ENCODE data around the gene CEP85. TPM values are rescaled to one million over a fixed set of nuclear protein-coding genes. Genes with fewer than 3 reads are reported as not detected.

The CEP85 gene
- total RNA-seq, 2 experiments from 2014 or later = 47.1 to 55.2 TPM

DNA sequence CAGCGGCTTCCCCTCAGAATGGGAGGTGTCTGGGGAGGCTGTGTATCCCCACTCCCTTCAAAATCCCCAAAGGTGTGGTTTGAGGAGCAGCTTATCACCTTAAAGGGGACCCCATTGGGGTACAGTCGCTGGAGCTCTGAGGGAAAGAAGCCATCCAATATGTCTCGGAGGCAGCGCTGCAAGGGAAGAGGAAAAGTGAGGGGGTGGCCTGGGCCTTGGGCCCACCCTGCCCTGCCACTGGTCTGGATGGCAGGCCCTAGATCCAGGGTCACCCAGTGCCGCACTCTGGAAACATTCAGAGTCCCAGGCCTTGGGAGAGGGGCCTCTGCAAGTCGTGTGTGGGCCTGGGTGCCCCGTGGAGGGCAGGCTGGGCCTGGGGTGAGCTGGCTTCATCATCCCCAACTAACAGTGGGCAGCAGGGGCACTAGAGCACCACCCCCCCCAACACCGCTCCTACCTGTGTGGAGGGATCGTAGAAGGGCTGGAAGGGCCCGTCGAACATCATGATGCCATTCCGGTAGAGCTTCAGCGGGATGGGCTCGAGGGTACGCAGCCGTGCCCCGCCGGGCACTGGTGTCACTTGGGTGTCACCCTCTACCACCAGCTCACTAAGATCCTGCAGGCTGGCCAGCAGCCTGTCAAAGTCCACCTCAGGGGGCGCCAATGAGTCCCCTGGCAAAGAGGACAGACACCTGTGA lies 51.5 kb downstream of the CEP85 start:
- peak overlapping the region; percentile 98 for H3K27ac ChIP-seq (ENCODE audit: low read depth, low read length, poor library complexity, severe bottlenecking)
- H3K9me3 ChIP-seq (ENCODE audit: low read length) = no peaks in the 10 kb centered on the region
- peaks cover 67% of the 10 kb centered on the region for H3K4me1 ChIP-seq (ENCODE audit: insufficient read depth, low read length, poor library complexity, severe bottlenecking)
- H3K79me2 ChIP-seq (ENCODE audit: insufficient read depth, low read depth, low read length) = no peaks in the 10 kb centered on the region
- no peaks in the 10 kb centered on the region for H4K20me1 ChIP-seq (ENCODE audit: insufficient read depth, low read length)
- TF ChIP-seq, protein P1, sequence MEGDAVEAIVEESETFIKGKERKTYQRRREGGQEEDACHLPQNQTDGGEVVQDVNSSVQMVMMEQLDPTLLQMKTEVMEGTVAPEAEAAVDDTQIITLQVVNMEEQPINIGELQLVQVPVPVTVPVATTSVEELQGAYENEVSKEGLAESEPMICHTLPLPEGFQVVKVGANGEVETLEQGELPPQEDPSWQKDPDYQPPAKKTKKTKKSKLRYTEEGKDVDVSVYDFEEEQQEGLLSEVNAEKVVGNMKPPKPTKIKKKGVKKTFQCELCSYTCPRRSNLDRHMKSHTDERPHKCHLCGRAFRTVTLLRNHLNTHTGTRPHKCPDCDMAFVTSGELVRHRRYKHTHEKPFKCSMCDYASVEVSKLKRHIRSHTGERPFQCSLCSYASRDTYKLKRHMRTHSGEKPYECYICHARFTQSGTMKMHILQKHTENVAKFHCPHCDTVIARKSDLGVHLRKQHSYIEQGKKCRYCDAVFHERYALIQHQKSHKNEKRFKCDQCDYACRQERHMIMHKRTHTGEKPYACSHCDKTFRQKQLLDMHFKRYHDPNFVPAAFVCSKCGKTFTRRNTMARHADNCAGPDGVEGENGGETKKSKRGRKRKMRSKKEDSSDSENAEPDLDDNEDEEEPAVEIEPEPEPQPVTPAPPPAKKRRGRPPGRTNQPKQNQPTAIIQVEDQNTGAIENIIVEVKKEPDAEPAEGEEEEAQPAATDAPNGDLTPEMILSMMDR (conservative IDR thresholded peaks at IDR 0.05; ENCODE audit: low read length) = peak; percentile 77
- TF ChIP-seq EZH2phosphoT487 (IDR thresholded peaks at IDR 0.05; ENCODE audit: borderline replicate concordance, low read depth, low read length) = no peak
- peak; percentile 80 for DNase-seq (ENCODE audit: low spot score)
- peak overlapping the region; percentile 81 for H3K4me2 ChIP-seq (ENCODE audit: low read length)
- H3K9me2 ChIP-seq (ENCODE audit: insufficient read depth, low read length) = no peaks in the 10 kb centered on the region
- POLR2A ChIA-PET = interaction anchor here (1.1 to 11.0 kb wide), 4 partner anchors 19 to 33 kb away, joined by 3 to 273 read pairs (median 6); partner anchors contain the start of gene CD52
- intact Hi-C loops (cut with micrococcal nuclease; ENCODE audit: unreplicated experiment) = loop anchor here (1.0 to 5.0 kb wide), 4 partner anchors 36 to 187 kb away; partner anchors contain the start of gene HMGN2
- peaks cover 25% of the 10 kb centered on the region; the same call in 1 of the 2 replicates for H3K36me3 ChIP-seq (ENCODE audit: insufficient read depth, low read length)
- no peak overlapping the region for H2AFZ ChIP-seq (ENCODE audit: low read length)
- no TSS peak for BruUV-seq (replicated peaks)
- CTCF ChIA-PET (ENCODE audit: unreplicated experiment) = interaction anchor here (0.5 to 2.5 kb wide), 6 partner anchors 10 to 79 kb away, joined by 3 to 37 read pairs (median 5); partner anchors contain the start of gene CD52
- no peak overlapping the region for H3K4me3 ChIP-seq (ENCODE audit: low read depth, low read length, poor library complexity, severe bottlenecking)

DNA sequence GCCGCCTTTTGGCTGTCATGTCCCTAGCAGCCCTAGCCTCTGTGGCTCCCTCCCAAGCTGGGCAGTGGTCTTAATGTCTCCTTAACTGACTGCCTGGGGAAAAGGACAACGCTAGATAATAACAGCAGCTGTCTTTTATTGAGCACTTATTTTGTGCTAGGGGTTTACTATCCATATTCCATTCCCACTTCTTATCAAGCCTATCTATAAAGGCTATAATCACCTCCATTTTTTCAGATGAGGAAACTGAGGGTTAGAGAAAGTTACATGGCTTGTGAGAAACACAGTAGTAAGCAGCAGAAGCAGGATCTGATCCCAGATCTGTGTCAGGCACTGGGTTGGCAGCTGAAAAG lies 52.0 kb downstream of the CEP85 start:
- no TSS peak for BruUV-seq (replicated peaks)
- Histone ChIP-seq H3K9me3 (ENCODE audit: low read length) (no peaks in the 10 kb centered on the region), H4K20me1 (ENCODE audit: insufficient read depth, low read length) (no peaks in the 10 kb centered on the region), H3K4me1 (ENCODE audit: insufficient read depth, low read length, poor library complexity, severe bottlenecking) (peaks cover 70% of the 10 kb centered on the region), H3K79me2 (ENCODE audit: insufficient read depth, low read depth, low read length) (no peaks in the 10 kb centered on the region), H2AFZ (ENCODE audit: low read length) (no peak overlapping the region), H3K4me3 (ENCODE audit: low read depth, low read length, poor library complexity, severe bottlenecking) (no peak overlapping the region), H3K9me2 (ENCODE audit: insufficient read depth, low read length) (no peaks in the 10 kb centered on the region), H3K4me2 (ENCODE audit: low read length) (peak overlapping the region; percentile 81), H3K27ac (ENCODE audit: low read depth, low read length, poor library complexity, severe bottlenecking) (peak overlapping the region; percentile 98), H3K36me3 (ENCODE audit: insufficient read depth, low read length) (peaks cover 21% of the 10 kb centered on the region; the same call in 1 of the 2 replicates)
- intact Hi-C loops (cut with micrococcal nuclease; ENCODE audit: unreplicated experiment) = loop anchor here (5.0 kb wide), 1 partner anchor 186 kb away; the partner anchor contains the start of gene HMGN2
- DNase-seq (ENCODE audit: low spot score) = no peak
- ChIA-PET CTCF (ENCODE audit: unreplicated experiment) (interaction anchor here (0.9 to 2.5 kb wide), 4 partner anchors 29 to 78 kb away, joined by 3 to 37 read pairs (median 6); partner anchors contain the start of gene CD52), POLR2A (interaction anchor here (1.1 to 11.0 kb wide), 3 partner anchors 19 to 32 kb away, joined by 3 to 273 read pairs (median 7); partner anchors contain the start of gene CD52)
- no peak for TF ChIP-seq EZH2phosphoT487 (IDR thresholded peaks at IDR 0.05; ENCODE audit: borderline replicate concordance, low read depth, low read length)
- TF ChIP-seq, protein P1 (conservative IDR thresholded peaks at IDR 0.05; ENCODE audit: low read length) = peak; percentile 8; the same call in 1 of the 2 replicates
